Measurements from ENCODE around the gene NGDN.
"Not testable (repeated sequence)": the region's sequence is repeated elsewhere in the genome, so short reads cannot be mapped to it uniquely, and the experiment has no call there.

NGDN gene

GRCh38 chr14:23456883-23457586, 12.5 kb upstream of the NGDN start:
- H3K27me3 ChIP-seq (replicated peaks in 2 of 5; ENCODE audit: control insufficient read depth in 4 of 5, insufficient read depth in 5 of 5, low read length in 4 of 5); H3K36me3 ChIP-seq (ENCODE audit: control insufficient read depth in 4 of 4, insufficient read depth in 4 of 4, low read length in 3 of 4); H3K9me3 ChIP-seq (ENCODE audit: control extremely low read depth in 1 of 5, control insufficient read depth in 4 of 5, insufficient read depth in 2 of 5, low read depth in 1 of 5, low read length in 4 of 5); H3K4me3 ChIP-seq (ENCODE audit: control insufficient read depth in 1 of 7, extremely low read depth in 1 of 7, insufficient read depth in 4 of 7, low read depth in 2 of 7, low read length in 6 of 7); H3K27ac ChIP-seq (ENCODE audit: insufficient read depth in 1 of 2, low read depth in 1 of 2, low read length in 2 of 2, poor library complexity in 1 of 2, severe bottlenecking in 2 of 2); POLR2A ChIA-PET: not testable (repeated sequence)
- peaks cover 0 to 18% (median 4%) of the 10 kb centered on the region in 4 experiments for H3K4me1 ChIP-seq (ENCODE audit: control extremely low read depth in 1 of 4, control insufficient read depth in 4 of 4, insufficient read depth in 4 of 4, low read length in 3 of 4)
- WGBS (ENCODE audit: insufficient coverage): 99% methylated on average over 8 of the region's 11 CpGs
- DNase-seq: peak in 1 of 3 donors; percentile 22
- CTCF ChIA-PET: interaction anchor here (0.7 to 1.5 kb wide), 9 partner anchors 8 to 193 kb away, joined by 3 to 7 read pairs (median 3); no protein-coding TSS in a partner anchor

- DNase-seq: no peak
- POLR2A ChIA-PET: no interaction called here
- Histone ChIP-seq H3K4me1 (ENCODE audit: control extremely low read depth in 1 of 4, control insufficient read depth in 4 of 4, insufficient read depth in 4 of 4, low read length in 3 of 4) (peaks cover 0 to 18% (median 4%) of the 10 kb centered on the region in 4 experiments), H3K36me3 (ENCODE audit: control insufficient read depth in 4 of 4, insufficient read depth in 4 of 4, low read length in 3 of 4) (no peaks in the 10 kb centered on the region), H3K27me3 (replicated peaks in 2 of 5; ENCODE audit: control insufficient read depth in 4 of 5, insufficient read depth in 5 of 5, low read length in 4 of 5) (peaks cover 0 to 3% (median 0%) of the 10 kb centered on the region in 5 experiments), H3K9me3 (ENCODE audit: control extremely low read depth in 1 of 5, control insufficient read depth in 4 of 5, insufficient read depth in 2 of 5, low read depth in 1 of 5, low read length in 4 of 5) (no peaks in the 10 kb centered on the region), H3K4me3 (ENCODE audit: control insufficient read depth in 1 of 7, extremely low read depth in 1 of 7, insufficient read depth in 4 of 7, low read depth in 2 of 7, low read length in 6 of 7) (no peak overlapping the region), H3K27ac (ENCODE audit: insufficient read depth in 1 of 2, low read depth in 1 of 2, low read length in 2 of 2, poor library complexity in 1 of 2, severe bottlenecking in 2 of 2) (no peak overlapping the region)
- CTCF ChIA-PET: interaction anchor here (1.1 to 1.5 kb wide), 5 partner anchors 9 to 194 kb away, joined by 3 to 7 read pairs (median 3); no protein-coding TSS in a partner anchor
- WGBS (ENCODE audit: insufficient coverage): 96% methylated on average over 3 of the region's 5 CpGs
These were observed 11.7 kb upstream of the NGDN start for GRCh38 chr14:23457587-23458445.

- Histone ChIP-seq H3K4me1 (ENCODE audit: control extremely low read depth in 1 of 4, control insufficient read depth in 4 of 4, insufficient read depth in 4 of 4, low read length in 3 of 4) (no peaks in the 10 kb centered on the region), H3K36me3 (ENCODE audit: control insufficient read depth in 4 of 4, insufficient read depth in 4 of 4, low read length in 3 of 4) (no peaks in the 10 kb centered on the region), H3K27me3 (replicated peaks in 2 of 5; ENCODE audit: control insufficient read depth in 4 of 5, insufficient read depth in 5 of 5, low read length in 4 of 5) (peaks cover 0 to 3% (median 0%) of the 10 kb centered on the region in 5 experiments), H3K4me3 (ENCODE audit: control insufficient read depth in 1 of 7, extremely low read depth in 1 of 7, insufficient read depth in 4 of 7, low read depth in 2 of 7, low read length in 6 of 7) (no peak overlapping the region), H3K27ac (ENCODE audit: insufficient read depth in 1 of 2, low read depth in 1 of 2, low read length in 2 of 2, poor library complexity in 1 of 2, severe bottlenecking in 2 of 2) (no peak overlapping the region), H3K9me3 (ENCODE audit: control extremely low read depth in 1 of 5, control insufficient read depth in 4 of 5, insufficient read depth in 2 of 5, low read depth in 1 of 5, low read length in 4 of 5) (no peaks in the 10 kb centered on the region)
- CTCF ChIA-PET: no interaction called here
- DNase-seq: no peak
- POLR2A ChIA-PET: interaction anchor here (0.7 kb wide), 1 partner anchor 12 kb away, joined by 4 read pairs; no protein-coding TSS in a partner anchor
These were observed 8.5 kb upstream of the NGDN start for GRCh38 chr14:23460960-23461359.

- DNase-seq: no peak
- POLR2A ChIA-PET: no interaction called here
- Histone ChIP-seq H3K36me3 (ENCODE audit: control insufficient read depth in 4 of 4, insufficient read depth in 4 of 4, low read length in 3 of 4) (no peaks in the 10 kb centered on the region), H3K9me3 (ENCODE audit: control extremely low read depth in 1 of 5, control insufficient read depth in 4 of 5, insufficient read depth in 2 of 5, low read depth in 1 of 5, low read length in 4 of 5) (no peaks in the 10 kb centered on the region), H3K4me3 (ENCODE audit: control insufficient read depth in 1 of 7, extremely low read depth in 1 of 7, insufficient read depth in 4 of 7, low read depth in 2 of 7, low read length in 6 of 7) (no peak overlapping the region), H3K4me1 (ENCODE audit: control extremely low read depth in 1 of 4, control insufficient read depth in 4 of 4, insufficient read depth in 4 of 4, low read length in 3 of 4) (peaks cover 0 to 3% (median 0%) of the 10 kb centered on the region in 4 experiments), H3K27me3 (replicated peaks in 2 of 5; ENCODE audit: control insufficient read depth in 4 of 5, insufficient read depth in 5 of 5, low read length in 4 of 5) (peaks cover 0 to 3% (median 0%) of the 10 kb centered on the region in 5 experiments), H3K27ac (ENCODE audit: insufficient read depth in 1 of 2, low read depth in 1 of 2, low read length in 2 of 2, poor library complexity in 1 of 2, severe bottlenecking in 2 of 2) (no peak overlapping the region)
- CTCF ChIA-PET: no interaction called here
These were observed 4.8 kb upstream of the NGDN start for GRCh38 chr14:23464700-23465099.

GRCh38 chr14:23465261-23465660, 4.2 kb upstream of the NGDN start:
- H3K36me3 ChIP-seq (ENCODE audit: control insufficient read depth in 4 of 4, insufficient read depth in 4 of 4, low read length in 3 of 4): no peaks in the 10 kb centered on the region
- POLR2A ChIA-PET: no interaction called here
- no peak for DNase-seq
- H3K4me1 ChIP-seq (ENCODE audit: control extremely low read depth in 1 of 4, control insufficient read depth in 4 of 4, insufficient read depth in 4 of 4, low read length in 3 of 4): peaks cover 3 to 8% (median 5%) of the 10 kb centered on the region in 4 experiments
- no peak overlapping the region for H3K4me3 ChIP-seq (ENCODE audit: control insufficient read depth in 1 of 7, extremely low read depth in 1 of 7, insufficient read depth in 4 of 7, low read depth in 2 of 7, low read length in 6 of 7)
- 100% methylated on average over 2 of the region's 3 CpGs for WGBS (ENCODE audit: insufficient coverage)
- H3K27ac ChIP-seq (ENCODE audit: insufficient read depth in 1 of 2, low read depth in 1 of 2, low read length in 2 of 2, poor library complexity in 1 of 2, severe bottlenecking in 2 of 2): no peak overlapping the region
- no peaks in the 10 kb centered on the region for H3K9me3 ChIP-seq (ENCODE audit: control extremely low read depth in 1 of 5, control insufficient read depth in 4 of 5, insufficient read depth in 2 of 5, low read depth in 1 of 5, low read length in 4 of 5)
- CTCF ChIA-PET: interaction anchor here (1.5 kb wide), 1 partner anchor 83 kb away, joined by 4 read pairs; no protein-coding TSS in a partner anchor
- H3K27me3 ChIP-seq (replicated peaks in 2 of 5; ENCODE audit: control insufficient read depth in 4 of 5, insufficient read depth in 5 of 5, low read length in 4 of 5): no peaks in the 10 kb centered on the region

- no peak for DNase-seq
- ChIA-PET CTCF (interaction anchor here (0.6 to 1.6 kb wide), 6 partner anchors 11 to 90 kb away, joined by 3 to 7 read pairs (median 4); no protein-coding TSS in a partner anchor), POLR2A (interaction anchor here (1.2 kb wide), 1 partner anchor 116 kb away, joined by 3 read pairs; the partner anchor contains the start of gene SLC22A17)
- 80% methylated on average over 15 of the region's 15 CpGs for WGBS (ENCODE audit: insufficient coverage)
- Histone ChIP-seq H3K4me3 (ENCODE audit: control insufficient read depth in 1 of 7, extremely low read depth in 1 of 7, insufficient read depth in 4 of 7, low read depth in 2 of 7, low read length in 6 of 7) (peak overlapping the region in 6 of 7 experiments; percentile 50 to 99 (median 92)), H3K27me3 (replicated peaks in 2 of 5; ENCODE audit: control insufficient read depth in 4 of 5, insufficient read depth in 5 of 5, low read length in 4 of 5) (no peaks in the 10 kb centered on the region), H3K36me3 (ENCODE audit: control insufficient read depth in 4 of 4, insufficient read depth in 4 of 4, low read length in 3 of 4) (peaks cover 4 to 18% (median 13%) of the 10 kb centered on the region in 4 experiments), H3K9me3 (ENCODE audit: control extremely low read depth in 1 of 5, control insufficient read depth in 4 of 5, insufficient read depth in 2 of 5, low read depth in 1 of 5, low read length in 4 of 5) (no peaks in the 10 kb centered on the region), H3K27ac (ENCODE audit: insufficient read depth in 1 of 2, low read depth in 1 of 2, low read length in 2 of 2, poor library complexity in 1 of 2, severe bottlenecking in 2 of 2) (no peak overlapping the region), H3K4me1 (ENCODE audit: control extremely low read depth in 1 of 4, control insufficient read depth in 4 of 4, insufficient read depth in 4 of 4, low read length in 3 of 4) (peaks cover 6 to 11% (median 8%) of the 10 kb centered on the region in 4 experiments)
These were observed 788 bp upstream of the NGDN start for GRCh38 chr14:23468704-23469126.

All from common myeloid progenitor, CD34-positive (primary cell).